CD4-positive, alpha-beta T cell treated with Interleukin-2 at 100 ng/mL for 4 hours (primary cell): ENCODE data around the gene GRIK2.

ENCODE experiments used
- DNase-seq: peaks from one replicate; pipeline ENCODE4 v3.0.0-alpha.2; 2020; ENCODE audit warnings: low spot score

GRIK2 gene

DNA sequence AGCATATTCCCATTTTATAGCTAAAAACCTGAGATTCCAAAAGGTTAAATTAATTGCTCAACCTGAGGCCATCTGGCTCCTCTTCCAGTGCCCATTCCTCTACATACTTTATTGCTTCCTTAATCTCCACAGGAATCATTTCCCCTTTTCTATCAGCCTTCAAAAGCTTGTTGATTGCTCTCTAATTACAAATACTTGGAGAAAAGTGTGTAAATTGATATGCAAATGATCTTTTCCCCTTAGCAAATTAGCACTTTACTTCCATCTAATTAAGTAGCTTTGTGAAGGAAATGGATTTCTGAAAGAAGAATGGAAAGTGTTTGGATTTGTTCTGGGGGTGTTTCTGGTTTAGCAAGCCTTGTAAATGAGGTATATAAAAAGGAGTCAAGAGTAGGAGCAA is 323.3 kb downstream of the GRIK2 start:
- DNase-seq: no peak

DNA sequence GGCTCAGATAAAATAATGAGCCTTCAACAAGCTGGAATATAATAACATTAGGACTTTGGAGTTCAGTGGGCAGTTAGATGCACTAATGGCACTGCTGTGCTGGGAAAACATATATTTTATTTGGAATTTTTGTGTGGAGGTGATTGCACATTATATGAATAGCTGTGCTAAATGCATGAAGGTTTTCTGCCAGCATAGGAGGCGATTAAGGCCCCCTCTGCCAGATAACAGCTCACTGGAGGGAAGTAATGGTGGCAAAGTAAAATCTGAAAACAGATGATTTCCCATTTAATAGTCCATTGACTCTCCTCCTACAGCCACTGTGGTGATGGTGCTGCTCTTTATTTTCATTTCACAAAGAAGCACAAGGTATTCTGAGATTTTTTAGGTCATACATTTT is 326.0 kb downstream of the GRIK2 start:
- DNase-seq: no peak

DNA sequence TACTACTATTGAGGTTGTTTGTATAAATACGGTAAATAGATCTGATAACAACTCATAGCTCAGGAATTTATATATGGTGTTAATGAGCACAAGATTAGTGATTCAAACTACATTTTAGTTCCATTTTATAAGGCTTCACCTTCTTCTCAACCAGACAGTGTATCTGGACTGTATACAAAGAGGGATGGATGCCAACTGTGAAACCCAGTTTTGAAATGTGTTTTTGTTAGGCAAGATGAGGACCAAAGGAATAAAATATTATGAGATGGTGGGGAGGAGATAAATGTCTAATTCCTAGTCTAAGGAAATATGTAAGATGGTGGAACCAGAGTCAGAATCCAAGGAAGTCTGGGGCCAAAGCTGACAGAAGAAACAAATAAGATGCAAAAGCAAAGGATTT is 329.0 kb downstream of the GRIK2 start:
- no peak for DNase-seq

DNA sequence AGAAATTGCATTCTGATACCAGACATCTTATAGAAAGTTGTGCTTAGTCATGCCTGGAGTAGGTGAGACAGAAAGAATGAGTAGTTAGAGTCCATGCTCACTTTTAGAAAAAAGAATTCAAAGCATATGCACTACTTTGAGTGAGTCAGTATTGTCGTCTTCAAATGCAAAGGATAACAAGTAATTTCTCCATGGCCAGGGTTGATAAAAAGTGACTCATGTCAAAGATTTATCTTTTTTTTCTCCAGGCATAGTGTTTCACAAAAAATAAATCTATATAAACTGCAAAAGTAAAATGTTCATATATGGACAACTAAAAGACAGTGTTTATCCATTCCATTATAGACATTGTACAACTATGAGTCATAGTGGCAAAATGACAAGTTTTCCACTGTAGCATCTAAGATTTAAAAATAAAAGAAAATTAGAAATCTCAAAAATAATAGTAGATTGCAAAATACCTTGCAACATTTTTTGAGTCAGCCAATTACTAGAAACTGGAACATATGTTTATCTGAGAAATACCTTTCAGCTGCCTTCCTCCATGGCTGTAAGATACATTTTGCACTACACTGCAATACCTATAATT is 329.6 kb downstream of the GRIK2 start:
- no peak for DNase-seq

DNA sequence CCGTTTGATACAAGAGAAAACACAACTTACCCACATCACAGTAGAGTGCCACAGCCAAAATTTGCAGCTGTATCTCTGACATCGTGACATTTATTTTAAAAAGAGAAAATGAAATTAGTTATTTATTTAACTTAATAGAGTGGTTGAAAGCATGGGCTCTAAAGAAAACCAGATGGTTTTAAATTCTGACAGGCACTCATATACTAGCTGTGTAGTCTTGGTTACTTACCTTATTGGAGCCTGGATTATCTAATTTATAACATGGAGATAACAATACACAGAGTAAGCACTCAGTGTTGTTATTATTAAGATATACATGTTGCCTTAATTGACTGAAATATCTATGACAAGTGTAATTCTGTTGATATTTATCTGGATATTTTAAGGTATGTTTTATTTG is 334.9 kb downstream of the GRIK2 start:
- DNase-seq: no peak

DNA sequence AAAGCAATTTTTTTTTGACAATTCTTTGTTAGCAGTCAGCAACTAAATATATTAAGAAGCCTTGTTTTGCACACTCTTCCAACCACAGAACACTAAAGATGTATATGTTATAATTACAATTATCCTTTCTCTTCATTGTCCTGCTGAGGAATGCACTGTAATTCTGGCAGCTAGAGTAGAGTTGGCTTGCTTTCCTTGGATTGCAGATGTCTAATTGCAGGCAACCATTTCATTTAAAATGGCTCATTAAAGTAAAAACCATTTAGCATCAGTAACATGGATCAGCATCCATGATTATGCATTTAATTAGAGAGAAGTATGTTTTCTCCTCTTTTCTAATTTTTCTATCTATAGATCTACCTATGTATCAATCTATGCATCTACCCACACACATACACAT is 335.4 kb downstream of the GRIK2 start:
- no peak for DNase-seq

DNA sequence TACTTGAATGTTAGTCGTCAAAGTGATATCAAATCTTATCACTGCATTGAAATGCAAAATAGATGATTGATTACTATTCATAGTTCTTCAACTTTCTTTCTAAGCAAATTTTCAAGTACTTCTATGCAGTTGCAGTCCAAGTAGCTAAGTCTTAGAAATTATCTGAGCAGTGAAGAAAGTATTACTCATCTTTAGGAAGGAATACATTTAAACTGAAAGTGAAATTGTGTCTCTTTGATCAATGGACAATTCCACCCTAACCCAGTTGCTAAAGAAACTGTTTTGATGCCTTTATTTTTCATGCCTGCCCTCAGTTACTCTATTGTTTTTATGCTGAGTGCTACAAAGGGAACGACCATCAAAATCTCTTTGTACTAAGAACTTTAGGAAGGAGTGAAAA is 337.4 kb downstream of the GRIK2 start:
- no peak for DNase-seq

DNA sequence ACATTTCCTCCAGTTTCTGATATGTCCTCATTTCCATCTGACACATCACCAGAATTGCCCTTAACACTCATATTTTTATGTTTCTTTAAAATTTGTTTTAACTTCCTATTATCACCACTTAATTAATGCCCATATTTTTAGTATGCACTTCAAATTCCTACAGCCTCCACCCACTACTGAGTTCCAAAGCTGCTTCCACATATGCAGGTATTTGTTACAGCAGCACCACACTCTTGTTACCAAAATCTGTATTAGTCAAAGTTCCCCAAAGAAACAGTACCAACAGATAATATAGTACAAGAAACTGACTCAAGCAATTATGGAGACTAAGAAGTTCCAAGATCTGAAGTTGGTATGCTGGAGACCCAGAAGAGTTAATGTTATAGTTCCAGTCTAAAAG is 340.4 kb downstream of the GRIK2 start:
- DNase-seq: no peak

DNA sequence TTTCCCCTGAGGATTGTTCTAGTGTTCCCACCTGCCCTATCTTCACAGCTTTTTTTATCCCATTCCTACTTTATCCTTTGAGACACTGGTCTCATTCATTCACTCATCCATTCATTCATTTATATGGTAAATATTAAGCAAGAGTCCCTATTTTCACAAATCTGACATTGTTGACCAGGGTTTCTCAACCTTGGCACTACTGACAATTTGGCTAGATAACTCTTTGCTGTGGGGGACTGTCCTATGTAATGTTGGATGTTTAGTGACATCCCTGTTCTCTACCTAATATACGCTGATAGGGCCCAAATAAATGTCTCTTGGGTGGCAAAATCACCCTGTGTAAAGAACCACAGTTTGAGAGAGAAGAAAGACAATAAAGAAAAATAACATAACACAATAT is 345.0 kb downstream of the GRIK2 start:
- no peak for DNase-seq

DNA sequence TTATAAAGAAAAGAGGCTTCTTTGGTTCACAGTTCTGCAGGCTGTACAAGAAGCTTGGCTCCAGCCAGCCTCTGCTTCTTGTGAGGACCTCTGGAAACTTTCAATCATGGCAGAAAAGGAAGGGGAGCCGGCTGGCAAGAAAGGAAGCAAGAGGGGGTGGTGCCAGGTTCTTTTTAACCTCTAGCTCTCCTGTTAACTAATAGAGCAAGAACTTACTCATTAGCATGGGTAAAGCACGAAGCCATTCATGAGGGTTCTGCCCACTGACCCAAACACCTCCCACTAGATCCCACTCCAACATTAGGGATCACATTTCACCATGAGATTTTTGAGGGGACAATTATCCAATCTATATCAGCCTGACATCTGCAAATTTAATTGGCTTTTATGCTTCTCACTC is 347.1 kb downstream of the GRIK2 start:
- DNase-seq: no peak

DNA sequence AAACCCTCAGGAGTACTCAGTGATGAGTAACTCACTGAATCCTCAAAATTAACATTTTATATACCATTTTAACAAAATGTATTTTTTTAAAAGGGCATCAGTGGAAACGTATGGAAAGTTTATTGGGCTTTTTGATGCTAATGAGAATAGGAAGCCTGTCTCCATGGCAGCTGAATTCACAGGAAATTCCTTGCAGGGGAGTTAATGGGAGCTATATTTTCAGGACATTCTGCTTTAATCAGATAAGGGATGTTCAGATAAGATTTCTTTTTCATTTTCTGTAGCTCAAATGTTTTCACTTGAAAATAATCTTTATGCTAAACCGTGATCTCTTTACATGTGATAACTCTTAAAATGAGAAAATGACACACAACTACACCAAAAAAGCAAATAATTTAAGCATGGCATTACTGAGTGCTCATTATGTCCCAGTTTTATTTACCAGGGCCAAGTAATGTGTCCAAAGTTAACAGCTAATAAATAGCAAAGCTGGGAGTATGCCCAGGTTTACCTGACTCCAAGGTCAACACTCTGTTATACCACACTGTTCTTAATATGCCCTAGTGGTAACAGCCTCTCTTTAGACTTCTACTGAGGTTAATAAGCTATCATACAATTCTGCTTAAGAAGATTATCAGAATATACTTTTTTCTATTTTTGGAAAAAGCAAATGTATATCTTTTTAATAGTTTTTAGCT is 348.1 kb downstream of the GRIK2 start:
- no peak for DNase-seq

DNA sequence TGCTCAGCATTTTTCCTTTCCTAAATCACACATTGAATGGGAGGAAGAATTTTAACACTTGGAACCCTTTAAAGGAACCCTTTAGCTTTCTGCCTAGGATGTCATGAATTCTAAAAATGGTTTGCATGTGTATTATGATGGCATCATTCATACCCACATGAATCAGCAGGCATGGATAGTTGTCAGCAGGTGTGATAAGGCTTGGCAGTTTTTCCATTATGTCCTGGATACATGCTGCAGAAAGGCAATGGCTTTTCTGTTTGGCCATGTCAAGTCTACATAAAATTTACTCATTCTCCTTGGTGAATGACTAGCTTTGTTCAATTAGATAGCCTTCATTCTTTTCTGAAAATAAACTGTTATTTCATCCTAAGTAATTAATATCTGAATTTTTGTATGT is 353.7 kb downstream of the GRIK2 start:
- DNase-seq: no peak

DNA sequence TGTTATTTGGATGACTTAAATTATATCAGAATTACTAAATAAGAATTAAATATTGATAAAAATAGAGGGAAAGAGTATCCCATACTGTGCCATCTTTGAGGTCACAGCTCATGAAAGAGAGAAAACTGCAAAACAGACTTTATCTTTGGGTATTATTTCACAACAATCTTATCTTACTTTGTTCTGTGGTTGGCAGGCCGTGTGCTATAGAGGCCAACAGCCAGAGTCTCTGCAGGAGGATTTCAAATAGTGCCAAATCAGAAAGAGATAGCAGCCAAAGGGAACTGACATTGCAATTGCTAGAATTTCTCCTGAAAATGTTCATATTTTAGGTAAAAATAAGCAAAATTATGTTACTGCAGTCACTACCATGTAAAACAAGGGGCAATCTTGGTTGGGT is 354.2 kb downstream of the GRIK2 start:
- DNase-seq: no peak

DNA sequence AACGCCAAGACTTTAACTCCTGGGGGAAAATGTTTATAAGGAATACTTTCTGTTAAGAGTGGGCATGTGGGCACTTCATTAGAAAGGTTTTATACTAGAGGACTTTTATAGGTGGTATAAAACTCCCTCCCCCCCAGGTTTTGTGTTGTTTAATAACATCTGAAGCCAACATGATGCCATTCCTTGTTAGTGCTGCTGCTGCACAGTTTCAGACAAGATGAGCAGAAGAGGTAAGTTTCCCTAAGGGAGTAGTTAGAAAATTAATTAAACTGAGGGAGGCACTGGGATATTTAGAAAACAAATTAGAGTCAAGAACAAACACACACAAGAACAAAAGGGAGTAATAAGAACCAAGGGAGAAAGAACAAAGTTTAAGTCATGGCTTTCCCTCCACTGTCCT is 362.4 kb downstream of the GRIK2 start:
- DNase-seq: no peak

DNA sequence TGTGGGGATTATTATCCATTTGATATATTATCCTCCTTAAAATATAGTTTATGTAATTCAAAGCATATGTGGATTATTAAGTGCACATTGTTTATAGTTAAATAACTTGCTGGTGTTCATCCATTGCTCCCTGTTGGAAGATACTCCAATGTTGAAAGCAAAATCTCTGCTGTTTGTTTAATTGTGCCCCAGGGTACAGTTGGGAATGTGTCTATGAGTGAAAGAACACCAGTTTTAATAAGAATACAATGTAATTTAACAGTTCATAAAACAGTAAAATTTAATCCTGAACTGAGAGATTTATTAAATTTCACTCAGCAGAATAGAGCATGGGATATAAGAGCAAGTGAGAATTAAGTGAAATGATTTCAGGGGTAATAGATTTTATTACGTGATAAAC is 364.9 kb downstream of the GRIK2 start:
- no peak for DNase-seq

DNA sequence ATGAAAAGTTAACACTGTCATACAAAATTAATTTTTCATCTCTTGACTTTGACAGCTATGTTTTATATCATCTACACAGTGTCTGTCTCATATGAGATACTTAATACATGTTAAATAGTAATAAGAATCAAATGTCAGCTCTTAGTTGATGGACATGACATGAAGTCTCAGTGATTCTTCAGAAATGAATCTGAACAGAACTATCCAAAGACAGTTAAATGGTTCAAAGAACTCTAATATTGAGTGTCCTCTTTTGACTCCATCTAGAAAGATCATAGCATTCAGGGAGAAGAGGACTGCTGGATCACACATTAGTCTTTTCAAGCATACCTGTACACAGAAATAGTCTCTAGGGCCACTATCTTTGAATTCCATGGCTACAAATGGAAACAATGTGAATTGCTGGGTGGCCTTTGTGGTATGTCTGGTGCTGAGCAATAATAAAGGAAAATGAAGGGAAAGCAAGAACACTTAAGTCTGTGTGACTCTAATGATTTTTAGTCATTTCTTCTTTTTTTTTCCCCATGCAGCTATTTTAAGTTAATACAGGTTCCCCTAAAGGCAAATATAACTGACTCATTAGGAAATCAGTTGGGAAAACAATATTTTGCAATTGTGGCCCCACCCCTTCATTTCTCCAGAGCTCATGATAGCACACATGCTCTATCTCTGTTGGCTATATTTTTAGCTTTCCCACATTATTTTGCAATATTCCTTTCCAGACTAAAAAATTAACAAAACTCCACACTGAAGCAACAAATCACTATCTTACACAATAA is 367.5 kb downstream of the GRIK2 start:
- no peak for DNase-seq

DNA sequence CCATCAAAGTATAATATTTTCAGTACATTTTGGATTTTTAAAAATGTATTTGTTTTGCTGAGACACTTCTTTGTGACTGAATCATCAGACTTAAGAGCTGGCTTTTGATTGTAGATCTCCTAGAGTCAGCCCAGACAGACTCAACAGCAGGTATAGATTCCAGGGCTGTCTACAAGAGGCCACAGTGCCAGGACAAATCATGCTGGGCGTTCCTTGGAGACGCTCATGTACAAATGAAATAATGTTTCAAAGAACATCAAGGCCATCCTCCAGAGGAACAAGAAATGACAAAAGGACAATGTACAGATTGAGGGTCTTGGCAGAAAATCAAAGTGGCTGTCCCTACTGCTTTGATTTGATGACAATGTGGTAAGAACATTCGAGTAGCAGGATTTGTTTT is 369.3 kb downstream of the GRIK2 start:
- DNase-seq: no peak

DNA sequence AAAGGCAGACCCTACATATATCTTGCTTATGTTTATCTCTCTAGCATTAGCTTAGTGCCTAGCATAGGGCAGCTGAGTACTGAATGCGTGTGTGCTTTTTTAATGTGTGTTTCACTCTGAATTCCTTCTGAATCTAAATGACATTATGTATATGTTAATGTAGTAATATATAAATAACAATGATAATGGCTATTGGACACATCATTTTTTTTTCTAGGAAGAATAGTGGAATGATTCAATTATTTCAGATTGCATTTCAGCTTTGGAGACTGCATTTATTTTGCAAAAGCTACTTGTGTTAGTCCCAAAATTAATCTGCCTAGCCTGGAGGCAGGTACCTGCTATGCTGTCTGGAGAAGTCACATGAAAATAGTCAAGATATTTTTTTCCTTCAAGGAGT is 371.8 kb downstream of the GRIK2 start:
- no peak for DNase-seq

DNA sequence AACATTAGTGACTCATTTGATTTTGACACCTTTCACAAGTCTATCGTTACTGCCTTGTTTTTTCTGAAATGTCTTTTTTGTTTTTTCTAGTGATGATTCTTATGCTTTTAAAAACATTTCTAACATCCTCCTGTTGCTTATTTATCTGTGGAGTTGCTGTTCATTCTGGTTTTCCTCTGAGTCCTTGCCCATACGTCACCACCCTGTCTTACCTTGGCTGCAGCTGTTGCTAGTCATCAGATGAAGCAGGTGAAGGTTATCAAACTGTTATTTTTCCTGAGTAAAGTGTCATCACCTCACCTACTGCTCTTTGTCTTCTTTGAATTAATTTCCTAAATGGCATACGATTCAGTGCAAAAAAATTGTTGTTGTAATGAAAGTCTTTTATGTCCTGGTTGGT is 376.6 kb downstream of the GRIK2 start:
- DNase-seq: no peak

DNA sequence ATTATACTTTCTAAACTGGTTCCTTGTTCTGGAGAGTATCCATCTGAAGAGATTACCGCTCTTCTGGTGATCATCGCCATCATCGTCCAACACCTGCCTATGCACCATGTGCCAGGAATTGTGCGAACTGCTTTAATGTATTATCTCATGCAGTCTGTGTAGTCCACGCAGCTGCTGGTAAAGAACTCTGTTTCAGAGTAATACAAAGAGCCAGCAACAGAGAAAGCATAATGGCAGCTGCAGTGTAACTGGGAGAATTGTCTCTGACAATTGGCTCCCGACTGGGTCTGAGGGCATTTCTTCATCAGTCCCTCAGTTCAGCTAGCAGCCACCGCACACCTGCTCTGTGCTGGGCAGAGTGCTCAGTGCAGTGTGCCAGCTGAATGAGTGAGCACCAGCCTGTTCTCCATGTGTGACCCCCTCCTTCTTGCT is 383.4 kb downstream of the GRIK2 start:
- DNase-seq: no peak

DNA sequence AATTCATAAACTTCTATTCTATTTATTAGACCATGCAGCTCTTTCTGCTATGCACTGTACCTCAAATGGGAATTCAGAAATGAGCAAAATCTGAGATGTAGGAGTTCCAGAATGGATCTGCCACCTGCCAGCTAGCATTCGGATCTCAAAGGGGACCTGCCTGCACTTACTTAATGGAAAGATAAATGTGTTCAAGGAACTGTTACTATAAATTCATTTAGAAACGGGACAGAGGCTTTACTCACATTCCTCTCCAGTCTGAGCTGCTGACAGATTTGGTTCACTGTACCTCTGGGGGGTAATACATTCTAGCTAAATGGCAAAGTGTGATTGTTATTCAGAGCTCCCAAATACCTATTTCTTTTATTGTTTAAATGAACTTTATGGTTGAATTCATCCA is 384.1 kb downstream of the GRIK2 start:
- DNase-seq: no peak

DNA sequence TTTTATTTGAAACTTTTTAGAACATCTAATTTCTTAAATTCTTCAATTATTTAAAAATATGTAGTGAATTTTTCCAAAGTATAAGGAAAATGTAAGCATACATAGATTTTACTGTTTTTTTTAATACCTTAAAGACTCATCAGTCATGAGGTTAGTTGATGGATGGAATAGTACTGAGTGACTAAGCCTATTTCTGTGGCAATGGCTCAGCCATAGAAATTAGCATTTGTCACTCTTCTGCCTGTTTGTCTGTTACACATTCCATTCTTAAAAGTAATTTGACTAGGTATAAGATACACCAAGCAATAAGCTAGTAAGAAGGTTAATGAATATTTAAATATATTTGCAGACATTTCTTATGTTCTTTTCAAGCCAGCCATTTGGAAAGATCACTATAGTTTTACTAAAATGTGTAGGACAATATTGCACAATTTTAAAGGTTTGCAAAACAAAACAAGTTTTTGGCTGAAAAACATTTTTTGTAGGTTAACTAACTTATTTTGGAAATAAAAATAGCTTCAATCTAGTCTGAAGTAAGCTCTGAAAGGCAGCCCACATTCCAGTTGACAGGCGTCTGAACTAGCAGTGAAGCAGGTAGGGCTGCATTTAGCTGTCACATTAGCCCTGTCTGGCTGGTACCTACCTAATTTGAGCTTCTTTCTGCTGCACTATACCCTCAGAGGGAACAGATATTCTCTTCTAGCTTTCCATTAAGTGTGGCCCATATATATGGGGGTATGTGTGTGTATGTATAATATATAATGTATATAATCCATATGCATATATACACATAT is 385.7 kb downstream of the GRIK2 start:
- no peak for DNase-seq

DNA sequence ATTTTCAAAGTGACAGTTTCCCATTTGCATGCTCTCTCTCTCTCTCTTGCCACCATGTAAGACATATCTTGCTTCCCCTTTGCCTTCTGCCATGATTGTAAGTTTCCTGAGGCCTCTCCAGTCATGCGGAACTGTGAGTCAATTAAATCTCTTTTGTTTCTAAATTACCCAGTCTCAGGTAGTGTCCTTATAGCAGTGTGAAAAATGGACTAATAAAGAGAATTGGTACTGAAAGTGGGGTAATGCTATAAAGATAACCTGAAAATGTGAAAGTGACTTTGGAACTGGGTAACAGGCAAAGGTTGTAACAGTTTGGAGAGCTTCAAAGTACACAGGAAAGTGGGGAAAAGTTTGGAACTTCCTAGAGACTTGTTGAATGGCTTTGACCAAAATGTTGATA is 389.8 kb downstream of the GRIK2 start:
- DNase-seq: no peak
